Calu3 (cell line): ENCODE results near the gene ISLR. TPM values are rescaled to one million over a fixed set of nuclear protein-coding genes. Genes with fewer than 3 reads are reported as not detected.

ENCODE experiments used
- BruUV-seq: library from RNA; stranded (reverse); fragments of 400-500 nt; replicated peaks from 2 replicates; lab custom pipeline; 2021; lab: Mats Ljungman, UMichigan
- CTCF ChIA-PET: fragments of 300-600 bp; sonication (Branson Sonifier 250); formaldehyde crosslinking; loops from one replicate; lab custom pipeline; 2022; ENCODE audit warnings: antibody characterized with exemption; lab: Charles Lee
- DNase-seq: peaks from one replicate; pipeline ENCODE4 v3.0.0; 2022
- H3K27ac Mint-ChIP-seq: one replicate; pipeline ENCODE4 v1.8.0; 2022; ENCODE audit warnings: mixed read lengths; ENCODE audit not compliant: unreplicated experiment
- H3K27me3 Mint-ChIP-seq: one replicate; pipeline ENCODE4 v1.8.0; 2022; ENCODE audit warnings: mixed read lengths; ENCODE audit not compliant: unreplicated experiment
- H3K36me3 Mint-ChIP-seq: one replicate; pipeline ENCODE4 v1.8.0; 2022; ENCODE audit warnings: mild to moderate bottlenecking, moderate library complexity, mixed read lengths; ENCODE audit not compliant: insufficient read depth, unreplicated experiment
- H3K4me1 Mint-ChIP-seq: one replicate; pipeline ENCODE4 v1.8.0; 2022; ENCODE audit warnings: mild to moderate bottlenecking, low read depth, mixed read lengths; ENCODE audit not compliant: unreplicated experiment
- H3K4me3 Mint-ChIP-seq: one replicate; pipeline ENCODE4 v1.8.0; 2022; ENCODE audit warnings: mild to moderate bottlenecking, low read depth, moderate library complexity, mixed read lengths; ENCODE audit not compliant: unreplicated experiment
- H3K9me3 Mint-ChIP-seq: one replicate; pipeline ENCODE4 v1.8.0; 2022; ENCODE audit warnings: low read depth, mixed read lengths; ENCODE audit not compliant: unreplicated experiment
- CTCF ChIP-seq: fragments of 200-600 bp; IDR thresholded peaks from one replicate; pipeline ENCODE4 v1.8.0; 2022; ENCODE audit warnings: antibody characterized with exemption; ENCODE audit not compliant: unreplicated experiment
- intact Hi-C: fragments of 100-400 bp; cut with micrococcal nuclease; formaldehyde crosslinking; loops from one replicate; pipeline ENCODE4 v1.10.0; 2022; ENCODE audit not compliant: unreplicated experiment
- total RNA-seq: library from RNA; stranded (reverse); gene quantifications from 2 replicates; pipeline ENCODE4 v1.2.3, GENCODE V29; 2022

ISLR gene
- total RNA-seq, 1 experiment from 2014 or later, result not detected

- no peak overlapping the region for H3K27ac Mint-ChIP-seq
- TF ChIP-seq CTCF, result no peak
- intact Hi-C loops, result no loop called here
- peaks cover 19% of the 10 kb centered on the region for H3K4me1 Mint-ChIP-seq
- CTCF ChIA-PET, result interaction anchor here (0.9 to 1.0 kb wide), 2 partner anchors 9 to 31 kb away, joined by 4 read pairs; no protein-coding TSS in a partner anchor
- H3K9me3 Mint-ChIP-seq, result no peaks in the 10 kb centered on the region
- no TSS peak for BruUV-seq
- peaks cover 22% of the 10 kb centered on the region for H3K27me3 Mint-ChIP-seq
- DNase-seq, result no peak
- no peaks in the 10 kb centered on the region for H3K36me3 Mint-ChIP-seq
- no peak overlapping the region for H3K4me3 Mint-ChIP-seq
Measured at GRCh38 chr15:74208901-74209559, 35.5 kb downstream of the ISLR start.

GRCh38 chr15:74209560-74209958 lies 36.0 kb downstream of the ISLR start:
- no TSS peak for BruUV-seq
- Mint-ChIP-seq H3K27ac (no peak overlapping the region), H3K36me3 (no peaks in the 10 kb centered on the region), H3K4me3 (no peak overlapping the region), H3K4me1 (peaks cover 20% of the 10 kb centered on the region), H3K27me3 (peaks cover 23% of the 10 kb centered on the region), H3K9me3 (no peaks in the 10 kb centered on the region)
- CTCF ChIA-PET, result interaction anchor here (0.9 to 1.0 kb wide), 2 partner anchors 9 to 31 kb away, joined by 4 read pairs; no protein-coding TSS in a partner anchor
- no peak for TF ChIP-seq CTCF
- intact Hi-C loops, result no loop called here
- DNase-seq, result no peak

- Mint-ChIP-seq H3K4me1 (peaks cover 25% of the 10 kb centered on the region), H3K36me3 (no peaks in the 10 kb centered on the region), H3K4me3 (no peak overlapping the region), H3K27me3 (peaks cover 29% of the 10 kb centered on the region), H3K27ac (no peak overlapping the region), H3K9me3 (no peaks in the 10 kb centered on the region)
- BruUV-seq, result no TSS peak
- CTCF ChIA-PET, result interaction anchor here (1.0 to 1.4 kb wide), 2 partner anchors 10 to 30 kb away, joined by 3 to 4 read pairs; no protein-coding TSS in a partner anchor
- intact Hi-C loops, result no loop called here
- DNase-seq, result no peak
- TF ChIP-seq CTCF, result no peak
Measured at GRCh38 chr15:74209997-74210671, 36.6 kb downstream of the ISLR start.

- H3K27ac Mint-ChIP-seq, result no peak overlapping the region
- H3K36me3 Mint-ChIP-seq, result no peaks in the 10 kb centered on the region
Measured at GRCh38 chr15:74210729-74211128, 37.2 kb downstream of the ISLR start.

More at GRCh38 chr15:74210729-74211128, 37.2 kb downstream of the ISLR start:
- no TSS peak for BruUV-seq
- H3K9me3 Mint-ChIP-seq, result no peaks in the 10 kb centered on the region
- CTCF ChIA-PET, result interaction anchor here (1.4 kb wide), 1 partner anchor 10 kb away, joined by 3 read pairs; no protein-coding TSS in a partner anchor
- no peak overlapping the region for H3K4me3 Mint-ChIP-seq
- H3K27me3 Mint-ChIP-seq, result peaks cover 35% of the 10 kb centered on the region
- peaks cover 31% of the 10 kb centered on the region for H3K4me1 Mint-ChIP-seq
- DNase-seq, result no peak
- TF ChIP-seq CTCF, result no peak
- intact Hi-C loops, result no loop called here
